LNCaP clone FGC (cell line): ENCODE measurements around the gene KRTAP3-2.

ENCODE experiments used
- DNase-seq: peaks from one replicate; pipeline ENCODE4 v3.0.0-alpha.2; 2011; ENCODE audit warnings: low read depth
- H3K4me3 ChIP-seq: 2 replicates; pipeline ENCODE4 v1.5.1; 2011; ENCODE audit warnings: mild to moderate bottlenecking, low read depth, low read length, control low read depth
- CTCF ChIP-seq: IDR thresholded peaks from 2 replicates; pipeline ENCODE4 v1.5.1; 2012; ENCODE audit warnings: mild to moderate bottlenecking; ENCODE audit not compliant: control insufficient read depth, insufficient read depth; ENCODE audit errors: extremely low read depth

The KRTAP3-2 gene

GRCh38 chr17:41009936-41010335, 10.2 kb upstream of the KRTAP3-2 start:
- no peak for TF ChIP-seq CTCF
- H3K4me3 ChIP-seq = no peak overlapping the region
- DNase-seq = no peak

GRCh38 chr17:41009301-41009760, 9.6 kb upstream of the KRTAP3-2 start:
- no peak for TF ChIP-seq CTCF
- DNase-seq = peak; percentile 81
- H3K4me3 ChIP-seq = no peak overlapping the region

- no peak for DNase-seq
- no peak within 1 kb of the TSS for H3K4me3 ChIP-seq
- no peak for TF ChIP-seq CTCF
Observed at GRCh38 chr17:41008811-41009210, 9.1 kb upstream of the KRTAP3-2 start, which contains the start of gene KRTAP3-1. Gene KRTAP3-1, minus strand, starts transcription at chr17:41009128. Its CDS starts 54 bp downstream, at chr17:41009074.

- no peak for TF ChIP-seq CTCF
- DNase-seq = no peak
- no peak overlapping the region for H3K4me3 ChIP-seq
Observed at GRCh38 chr17:41004397-41004796, 4.7 kb upstream of the KRTAP3-2 start.

GRCh38 chr17:41003926-41004325, 4.2 kb upstream of the KRTAP3-2 start:
- DNase-seq = no peak
- TF ChIP-seq CTCF = no peak
- no peak overlapping the region for H3K4me3 ChIP-seq

- TF ChIP-seq CTCF = no peak
- no peak overlapping the region for H3K4me3 ChIP-seq
- DNase-seq = no peak
Observed at GRCh38 chr17:41002814-41003213, 3.1 kb upstream of the KRTAP3-2 start.

GRCh38 chr17:41001795-41002194, 2.1 kb upstream of the KRTAP3-2 start:
- DNase-seq = no peak
- H3K4me3 ChIP-seq = no peak overlapping the region
- TF ChIP-seq CTCF = no peak
